Amygdala (tissue), 56 donors: ENCODE measurements around the gene PFN2.
"Not testable (repeated sequence)": the region's sequence is repeated elsewhere in the genome, so short reads cannot be mapped to it uniquely, and the experiment has no call there.

ENCODE experiments used
- DNase-seq, 56 donors: peaks; one replicate each; lab custom pipeline; 2025; lab: John Stamatoyannopoulos, UW

The PFN2 gene

GRCh38 chr3:149970716-149971402 is at the start of gene PFN2:
TSS of gene PFN2 (minus strand) at chr3:149970895. CDS start at chr3:149970856, 39 bp downstream.
- DNase-seq = peak in 50 of 56 donors; percentile 22 to 87 (median 68)

- peak in 22 of 56 donors; percentile 0 to 44 (median 12) for DNase-seq
Measured at GRCh38 chr3:150015901-150016300, 45.2 kb upstream of the PFN2 start.

- DNase-seq = no peak
Measured at GRCh38 chr3:150014782-150015181, 44.1 kb upstream of the PFN2 start.

GRCh38 chr3:150013801-150014200 is 43.1 kb upstream of the PFN2 start:
- DNase-seq = no peak

- no peak for DNase-seq
Measured at GRCh38 chr3:150006794-150007193, 36.1 kb upstream of the PFN2 start.

GRCh38 chr3:150005243-150006112 is 34.8 kb upstream of the PFN2 start:
- DNase-seq = no peak

GRCh38 chr3:150000641-150001040 is 29.9 kb upstream of the PFN2 start:
- no peak for DNase-seq

- DNase-seq = no peak
Measured at GRCh38 chr3:149999421-149999820, 28.7 kb upstream of the PFN2 start.

- no peak for DNase-seq
Measured at GRCh38 chr3:149998946-149999345, 28.3 kb upstream of the PFN2 start.

- no peak for DNase-seq
Measured at GRCh38 chr3:149992416-149993058, 21.8 kb upstream of the PFN2 start.

GRCh38 chr3:149990423-149990948 is 19.8 kb upstream of the PFN2 start:
- DNase-seq = no peak

GRCh38 chr3:149989307-149989706 is 18.6 kb upstream of the PFN2 start:
- no peak for DNase-seq

- no peak for DNase-seq
Measured at GRCh38 chr3:149983628-149984027, 12.9 kb upstream of the PFN2 start.

GRCh38 chr3:149983053-149983452 is 12.4 kb upstream of the PFN2 start:
- DNase-seq = not testable (repeated sequence)

GRCh38 chr3:149981979-149982378 is 11.3 kb upstream of the PFN2 start:
- DNase-seq = not testable (repeated sequence)

- DNase-seq = no peak
Measured at GRCh38 chr3:149977386-149977785, 6.7 kb upstream of the PFN2 start.

GRCh38 chr3:149975919-149976318 is 5.2 kb upstream of the PFN2 start:
- no peak for DNase-seq

GRCh38 chr3:149971403-149972075 is 844 bp upstream of the PFN2 start:
- DNase-seq = peak in 46 of 56 donors; percentile 17 to 79 (median 56)

- DNase-seq = peak in 54 of 56 donors; percentile 17 to 83 (median 61)
Measured at GRCh38 chr3:149969940-149970715, 567 bp downstream of the PFN2 start.
